H7 (cell line): ENCODE results near the gene FLOT1. TPM values are rescaled to one million over a fixed set of nuclear protein-coding genes. Genes with fewer than 3 reads are reported as not detected.
"Not testable (repeated sequence)": the region's sequence is repeated elsewhere in the genome, so short reads cannot be mapped to it uniquely, and the experiment has no call there.

ENCODE experiments used
- DNase-seq: peaks from one replicate; pipeline ENCODE4 v3.0.0; 2012
- H3K27me3 ChIP-seq: 2 replicates; pipeline ENCODE4 v1.6.0; 2011; ENCODE audit warnings: mild to moderate bottlenecking, low read length; ENCODE audit not compliant: control insufficient read depth, insufficient read depth
- H3K36me3 ChIP-seq: replicated peaks from 2 replicates; pipeline ENCODE4 v1.5.1; 2011; ENCODE audit warnings: low read length; ENCODE audit not compliant: control insufficient read depth, insufficient read depth
- H3K4me3 ChIP-seq: 2 replicates; pipeline ENCODE4 v1.5.1; 2011; ENCODE audit warnings: low read depth, mild to moderate bottlenecking, control low read depth, low read length, moderate library complexity; ENCODE audit not compliant: insufficient read depth
- total RNA-seq: library from RNA; depleted of rRNA; stranded (reverse); fragments of >200 nt; shearing (Covaris generic); gene quantifications from 2 replicates; pipeline ENCODE4 v1.2.3, GENCODE V29; 2014

Gene FLOT1
- total RNA-seq, 1 experiment from 2014 or later = 140 TPM

DNA sequence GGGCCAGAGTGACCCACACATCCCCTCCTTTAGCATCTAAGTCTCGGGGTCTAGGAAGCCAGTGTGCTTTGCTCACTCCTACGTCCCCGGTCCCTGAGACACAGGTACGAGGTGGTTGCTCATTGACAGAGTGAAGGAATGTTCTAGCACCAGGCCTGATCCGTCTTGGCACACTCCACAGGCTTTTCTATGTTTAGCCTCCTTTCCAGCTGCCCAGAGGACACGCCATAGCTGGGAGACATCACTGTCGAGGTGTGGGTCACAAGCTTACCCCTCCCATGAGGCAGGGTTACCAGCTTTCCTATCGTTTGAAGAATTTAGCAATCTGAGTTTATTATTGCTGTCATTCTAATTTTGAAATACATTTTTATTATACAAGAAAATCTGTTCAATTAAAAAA lies 32.2 kb upstream of the FLOT1 start:
- no peak for DNase-seq
- Histone ChIP-seq H3K4me3 (no peak overlapping the region), H3K36me3 (no peaks in the 10 kb centered on the region), H3K27me3 (no peaks in the 10 kb centered on the region)

DNA sequence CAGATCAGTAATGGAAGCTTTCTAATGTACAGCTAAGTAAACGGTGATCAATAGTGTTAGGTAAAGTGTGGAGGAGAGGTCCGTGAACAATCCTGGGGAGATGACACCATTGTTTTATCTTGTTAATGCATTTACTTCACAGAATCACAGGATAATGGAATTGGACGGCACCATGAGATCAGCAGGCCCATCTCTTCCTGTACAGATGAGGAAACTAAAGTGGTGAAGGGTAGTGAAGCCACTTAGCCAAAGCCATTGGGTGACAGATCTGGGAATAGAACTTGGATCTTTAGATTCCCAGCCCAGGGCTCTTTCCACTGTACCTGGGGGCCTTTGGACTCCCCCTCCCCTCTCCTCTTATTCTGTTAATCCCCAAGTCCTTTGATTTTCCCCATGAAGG lies 28.1 kb upstream of the FLOT1 start:
- Histone ChIP-seq H3K36me3 (no peaks in the 10 kb centered on the region), H3K27me3 (no peaks in the 10 kb centered on the region)
- DNase-seq = no peak

DNA sequence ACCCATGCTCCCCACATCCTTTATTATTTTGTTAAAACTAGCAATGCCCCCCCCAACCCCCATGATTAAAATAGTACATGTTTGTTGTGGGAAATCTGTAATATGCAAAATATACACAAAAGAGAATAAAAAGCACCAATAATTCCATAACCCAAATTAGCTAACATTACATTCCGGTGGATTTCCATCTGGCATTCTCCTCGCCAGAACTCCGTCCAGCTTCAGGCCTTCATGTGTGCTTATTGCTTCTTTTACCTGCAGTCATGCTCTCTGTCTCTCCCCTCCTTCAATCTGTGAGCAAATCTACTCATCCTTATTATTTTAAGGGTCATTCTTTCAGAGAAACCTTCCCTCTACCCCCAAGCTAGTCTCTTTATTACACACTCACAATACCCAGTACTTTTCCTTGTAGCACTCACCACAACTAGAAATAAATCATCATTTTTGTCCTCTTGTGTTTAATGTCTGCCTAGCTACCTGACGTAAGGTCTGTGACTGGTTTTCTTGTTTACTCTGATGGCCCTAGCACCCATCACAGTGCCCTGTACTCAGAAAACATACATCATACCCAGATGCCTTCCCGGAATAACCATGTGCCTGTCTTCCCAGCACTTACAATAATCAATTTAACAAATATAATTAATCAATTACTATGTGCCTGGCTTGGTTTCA lies 27.5 kb upstream of the FLOT1 start:
- no peaks in the 10 kb centered on the region for H3K27me3 ChIP-seq
- DNase-seq = no peak
- no peak overlapping the region for H3K4me3 ChIP-seq
- H3K36me3 ChIP-seq = no peaks in the 10 kb centered on the region

More for the DNA sequence above, 28.1 kb upstream of the FLOT1 start:
- H3K4me3 ChIP-seq = no peak overlapping the region

DNA sequence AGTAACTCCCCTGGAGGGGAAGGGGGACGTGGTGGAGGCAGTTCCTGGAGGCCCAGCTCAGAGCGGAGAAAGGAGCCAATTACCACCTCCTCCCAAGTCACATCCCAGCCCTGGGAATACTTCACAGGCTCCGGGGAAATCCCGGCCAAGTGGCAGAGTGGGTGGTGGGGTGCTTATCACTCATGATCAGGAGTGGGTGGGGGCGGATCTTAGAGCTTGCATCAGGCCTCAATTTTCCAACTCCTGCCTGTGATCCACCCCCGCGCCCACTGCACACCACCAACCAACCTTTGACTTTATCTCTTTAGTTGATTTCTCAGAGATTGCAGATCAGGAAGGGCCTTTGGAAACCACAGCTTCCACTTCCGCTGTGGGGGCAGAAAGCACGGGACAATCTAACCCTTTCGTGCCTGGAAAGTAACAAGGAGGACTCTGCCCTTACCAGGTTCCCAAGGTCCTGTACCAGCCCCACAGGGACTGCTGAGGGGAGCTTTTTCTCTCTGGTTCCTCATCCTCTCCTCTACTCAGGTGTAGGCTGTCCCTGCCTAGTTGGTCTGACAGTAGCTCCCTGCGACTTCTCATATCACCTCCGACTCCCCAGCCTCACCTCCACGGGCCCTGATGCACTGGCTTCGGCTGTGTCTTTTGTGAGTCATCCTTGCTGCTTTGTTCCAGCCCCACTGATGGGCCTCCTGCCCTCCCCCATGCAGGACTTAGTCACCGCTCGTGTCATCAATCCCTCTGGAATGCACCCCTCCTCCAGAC lies 26.8 kb upstream of the FLOT1 start:
- no peaks in the 10 kb centered on the region for H3K36me3 ChIP-seq
- DNase-seq = peak; percentile 68
- no peak overlapping the region for H3K4me3 ChIP-seq
- H3K27me3 ChIP-seq = no peaks in the 10 kb centered on the region

DNA sequence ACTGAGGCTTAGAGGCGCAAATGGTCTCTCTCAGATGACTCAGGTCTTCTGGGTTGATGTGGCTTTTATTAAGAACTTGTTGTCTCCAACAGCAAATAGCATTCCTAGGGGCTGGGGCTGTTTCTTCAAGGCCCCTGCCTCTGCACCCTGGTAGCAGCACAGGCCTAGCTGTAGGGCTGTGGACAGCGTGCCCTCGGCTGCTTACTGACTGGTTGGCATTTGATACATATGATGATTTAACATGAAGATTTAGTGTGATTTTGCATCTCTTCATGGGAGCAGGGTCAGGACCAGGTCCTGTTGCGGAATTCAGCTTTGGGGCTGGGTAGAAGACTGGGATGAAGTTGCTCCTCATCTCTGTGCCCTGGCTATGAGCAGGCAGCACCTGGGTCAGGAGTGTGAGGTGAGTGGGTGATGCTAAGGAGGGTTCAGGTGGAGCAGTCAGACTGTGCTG lies 26.2 kb upstream of the FLOT1 start:
- Histone ChIP-seq H3K27me3 (no peaks in the 10 kb centered on the region), H3K4me3 (no peak overlapping the region), H3K36me3 (no peaks in the 10 kb centered on the region)
- no peak for DNase-seq

DNA sequence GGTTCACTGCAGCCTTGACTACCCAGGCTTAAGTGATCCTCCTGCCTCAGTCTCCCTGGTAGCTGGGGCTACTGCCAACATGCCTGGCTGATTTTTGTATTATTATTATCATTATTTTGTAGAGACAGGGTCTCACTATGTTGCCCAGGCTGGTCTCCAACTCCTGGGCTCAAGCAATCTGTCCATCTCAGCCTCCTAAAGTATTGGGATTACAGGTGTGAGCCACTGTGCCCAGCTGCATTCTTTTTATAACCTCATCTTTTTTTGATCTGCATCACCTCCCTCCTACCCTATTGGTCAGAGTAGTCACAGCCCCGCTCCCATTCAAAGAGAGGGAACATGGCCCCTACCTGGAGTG lies 25.4 kb upstream of the FLOT1 start:
- no peak for DNase-seq
- Histone ChIP-seq H3K4me3 (no peak overlapping the region), H3K27me3 (no peaks in the 10 kb centered on the region), H3K36me3 (no peaks in the 10 kb centered on the region)

DNA sequence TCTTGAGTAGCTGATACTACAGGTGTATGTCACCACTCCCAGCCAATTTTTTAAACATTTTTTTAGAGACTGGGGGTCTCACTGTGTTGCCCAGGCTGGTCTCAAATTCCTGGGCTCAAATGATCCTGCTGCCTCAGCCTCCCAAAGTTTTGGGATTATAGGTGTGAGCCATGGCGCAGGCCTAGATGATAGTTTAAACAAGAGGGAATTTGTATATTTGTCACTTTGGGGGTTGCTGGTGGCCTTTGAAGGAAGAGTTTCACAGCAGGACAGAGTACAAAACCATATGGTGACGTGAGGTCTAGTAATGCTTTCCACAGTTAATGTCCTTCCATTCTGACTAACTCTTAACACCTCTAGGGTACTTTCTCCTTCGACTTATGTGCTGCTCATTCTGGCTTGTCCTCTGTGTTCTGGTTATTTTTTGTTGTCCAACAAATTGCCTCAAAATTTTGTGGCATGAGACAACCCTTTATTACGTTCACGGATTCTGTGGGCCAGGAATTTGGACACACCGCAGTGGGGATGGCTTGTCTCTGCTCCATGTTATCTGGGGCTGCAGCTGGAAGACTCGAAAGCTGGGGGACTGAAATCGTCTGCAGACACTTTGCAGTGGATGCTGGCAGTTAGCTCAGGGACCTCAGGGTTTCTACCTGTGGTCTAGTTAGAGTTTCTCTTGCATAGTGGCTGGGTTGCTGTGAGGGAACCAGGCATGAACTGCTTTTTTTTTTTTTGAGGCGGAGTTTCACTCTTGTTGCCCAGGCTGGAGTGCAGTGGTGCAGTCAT lies 24.9 kb upstream of the FLOT1 start:
- no peak for DNase-seq
- H3K36me3 ChIP-seq = no peaks in the 10 kb centered on the region
- no peaks in the 10 kb centered on the region for H3K27me3 ChIP-seq
- H3K4me3 ChIP-seq = no peak overlapping the region

DNA sequence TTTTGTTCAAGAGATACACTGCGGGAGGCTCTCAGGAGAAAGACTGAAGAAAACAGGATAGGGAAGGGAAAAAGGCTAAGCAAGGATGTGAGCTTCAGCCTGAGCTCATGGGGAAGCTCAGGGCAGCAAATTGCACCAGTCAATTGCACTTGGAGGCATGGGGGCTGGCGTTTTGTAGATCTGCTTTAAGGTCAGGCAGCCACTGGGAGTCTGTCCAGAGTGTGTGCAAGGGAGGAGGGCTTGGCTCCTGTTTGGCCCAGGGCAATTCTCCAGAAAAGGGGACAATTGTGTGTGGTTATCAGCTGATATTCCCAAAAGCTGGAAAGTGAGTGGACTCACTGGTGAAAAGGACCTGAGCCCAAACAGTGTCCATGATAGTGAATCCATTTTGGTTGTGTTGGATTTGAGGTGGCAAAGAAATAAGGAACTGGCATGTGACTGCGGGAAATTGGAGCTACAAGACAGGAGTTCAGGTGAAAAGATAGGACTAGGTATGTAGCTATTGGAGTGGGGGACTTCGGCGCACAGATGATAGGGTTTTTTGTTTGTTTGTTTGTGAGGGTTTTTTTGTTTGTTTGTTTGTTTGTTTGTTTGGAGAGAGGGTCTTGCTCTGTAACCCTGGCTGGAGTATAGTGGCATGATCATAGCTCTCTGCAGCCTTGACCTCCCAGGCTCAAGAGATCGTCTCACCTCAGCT lies 24.1 kb upstream of the FLOT1 start:
- H3K4me3 ChIP-seq = no peak overlapping the region
- no peaks in the 10 kb centered on the region for H3K27me3 ChIP-seq
- no peak for DNase-seq
- H3K36me3 ChIP-seq = no peaks in the 10 kb centered on the region

DNA sequence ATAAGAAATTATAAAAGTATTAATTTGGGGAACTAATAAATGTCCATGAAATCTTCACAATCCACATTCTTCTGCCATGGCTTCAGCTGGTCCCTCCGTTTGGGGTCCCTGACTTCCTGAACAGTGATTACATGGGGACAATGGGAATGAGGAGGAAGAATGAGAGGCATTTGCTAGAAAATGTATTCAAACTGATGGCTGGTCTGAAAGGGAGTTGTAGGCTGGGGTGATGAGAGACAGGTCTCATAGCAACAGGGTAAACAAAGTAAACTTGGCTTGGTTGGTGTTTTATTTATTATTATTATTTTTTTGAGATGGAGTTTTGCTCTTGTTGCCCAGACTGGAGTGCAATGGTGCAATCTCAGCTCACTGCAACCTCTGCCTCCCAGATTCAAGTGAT lies 23.0 kb upstream of the FLOT1 start:
- not testable (repeated sequence) for DNase-seq, H3K4me3 ChIP-seq, H3K27me3 ChIP-seq, H3K36me3 ChIP-seq

DNA sequence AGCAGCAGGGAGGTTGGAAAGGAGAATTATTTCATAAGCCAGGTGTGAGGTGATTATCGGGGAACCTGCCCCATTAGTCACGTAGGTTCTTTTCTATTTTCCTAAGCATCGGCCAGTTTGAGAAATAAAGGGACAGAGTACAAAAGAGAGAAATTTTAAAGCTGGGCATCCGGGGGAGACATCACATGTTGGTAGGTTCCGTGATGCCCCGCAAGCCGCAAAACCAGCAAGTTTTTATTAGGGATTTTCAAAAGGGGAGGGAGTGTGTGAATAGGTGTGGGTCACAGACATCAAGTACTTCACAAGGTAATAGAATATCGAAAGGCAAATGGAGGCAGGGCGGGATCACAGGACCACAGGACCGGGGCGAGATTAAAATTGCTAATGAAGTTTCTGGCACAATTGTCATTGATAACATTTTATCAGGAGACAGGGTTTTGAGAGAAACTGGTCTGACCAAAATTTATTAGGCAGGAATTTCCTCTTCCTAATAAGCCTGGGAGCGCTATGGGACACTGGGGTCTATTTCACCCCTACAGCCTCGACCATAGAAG lies 22.1 kb upstream of the FLOT1 start:
- not testable (repeated sequence) for H3K27me3 ChIP-seq, H3K4me3 ChIP-seq, DNase-seq, H3K36me3 ChIP-seq

DNA sequence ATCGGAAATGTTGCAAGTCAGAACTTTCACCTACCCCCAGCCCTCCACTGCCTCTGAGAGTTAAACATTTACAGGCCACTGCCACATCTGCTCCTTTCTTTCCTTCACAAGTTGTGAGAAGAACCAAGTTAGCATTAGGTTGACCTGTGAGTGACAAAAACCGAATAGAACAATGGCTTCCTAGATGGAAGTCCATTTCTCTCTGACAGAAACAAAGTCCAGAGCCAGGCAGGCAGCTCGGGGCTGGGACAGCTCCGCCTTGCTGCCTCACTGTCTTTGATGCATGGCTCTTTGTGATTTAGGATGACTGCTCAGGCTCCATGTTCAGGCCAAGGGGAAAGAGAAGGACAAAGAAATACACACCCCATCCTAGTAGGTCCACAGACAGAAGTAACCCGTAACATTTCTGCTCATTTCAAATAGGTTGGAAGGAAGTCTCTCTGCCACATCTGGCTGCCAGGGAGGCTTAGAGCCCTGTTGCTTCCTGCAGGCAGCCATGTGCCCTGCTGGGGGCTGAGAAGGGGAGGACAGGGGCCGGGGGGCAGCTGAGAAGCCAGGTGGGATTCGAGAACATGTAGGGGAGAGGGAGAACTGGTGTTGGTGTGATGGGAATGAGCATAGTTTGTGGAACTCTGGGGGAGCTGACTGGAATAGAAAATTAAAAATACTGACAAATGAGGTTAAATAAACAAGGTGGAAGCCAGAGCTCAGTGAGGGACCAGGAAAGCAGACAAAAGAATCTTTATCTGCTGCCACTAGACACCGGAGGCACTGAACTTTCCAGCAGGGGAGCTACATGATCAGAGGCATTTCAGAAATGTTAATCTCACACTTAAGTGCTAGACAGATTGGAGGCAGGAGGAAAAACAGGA lies 21.4 kb upstream of the FLOT1 start:
- peak; percentile 56 for DNase-seq
- Histone ChIP-seq H3K27me3 (no peaks in the 10 kb centered on the region), H3K4me3 (no peak overlapping the region), H3K36me3 (no peaks in the 10 kb centered on the region)

DNA sequence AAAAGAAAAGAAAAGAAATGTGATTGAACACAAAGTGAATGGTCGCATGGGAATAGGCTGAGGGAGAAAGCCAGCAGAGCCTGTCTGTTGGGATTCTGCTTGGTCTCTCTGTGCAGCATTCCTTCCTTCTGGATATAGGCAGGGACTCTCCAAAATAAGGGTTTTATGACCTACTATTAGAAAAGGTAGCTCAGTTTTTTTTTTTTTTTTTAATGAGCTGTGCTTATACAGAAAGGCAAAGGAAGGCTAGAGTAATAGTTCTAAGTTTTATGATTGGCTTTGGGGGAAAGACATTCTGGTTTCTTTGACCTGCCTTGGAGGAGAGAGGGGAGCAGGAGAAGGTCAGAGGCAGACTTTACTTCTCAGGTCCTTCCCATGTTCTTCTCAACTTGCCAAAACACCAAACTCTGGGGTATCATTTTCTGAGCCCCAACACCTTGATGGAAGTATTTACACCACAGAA lies 20.7 kb upstream of the FLOT1 start:
- H3K4me3 ChIP-seq = no peak overlapping the region
- DNase-seq = no peak
- no peaks in the 10 kb centered on the region for H3K36me3 ChIP-seq
- no peaks in the 10 kb centered on the region for H3K27me3 ChIP-seq

DNA sequence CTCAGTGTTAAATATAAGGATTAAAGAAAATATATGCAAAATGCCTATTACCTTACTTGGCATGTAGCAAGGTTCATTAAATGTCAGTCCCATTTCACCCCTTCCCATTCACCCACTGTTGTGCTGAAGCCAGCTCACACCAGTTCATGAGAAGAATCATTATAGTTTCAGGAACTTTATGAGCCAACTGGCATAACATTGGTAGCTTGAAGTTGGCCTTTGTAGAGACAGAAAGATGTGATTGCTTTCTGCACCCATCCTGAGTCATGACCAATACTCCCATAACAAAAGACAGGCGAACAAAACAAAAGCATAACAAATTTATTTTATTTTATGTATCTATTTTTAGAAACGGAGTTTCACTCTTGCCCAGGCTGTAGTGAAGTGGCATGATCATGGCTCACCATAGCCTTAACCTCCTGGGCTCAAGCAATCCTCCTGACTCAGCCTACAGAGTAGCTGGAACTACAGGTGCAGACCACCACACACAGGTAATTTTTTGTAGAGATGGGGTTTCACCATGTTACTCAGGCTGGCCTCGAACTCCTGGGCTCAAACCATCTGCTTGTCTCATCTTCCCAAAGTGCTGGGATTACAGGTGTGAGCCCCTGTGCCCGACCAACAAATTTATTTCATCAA lies 19.4 kb upstream of the FLOT1 start:
- no peak for DNase-seq
- Histone ChIP-seq H3K4me3 (no peak overlapping the region), H3K36me3 (no peaks in the 10 kb centered on the region), H3K27me3 (no peaks in the 10 kb centered on the region)
